H1 (cell line): ENCODE measurements around the gene DGKH. TPM values are rescaled to one million over a fixed set of nuclear protein-coding genes. Genes with fewer than 3 reads are reported as not detected.

Source experiments
- CTCF ChIA-PET: fragments of 300-600 bp; sonication (Branson Sonifier 250); formaldehyde crosslinking; loops from one replicate; lab custom pipeline; 2021; ENCODE audit not compliant: partially characterized antibody; lab: Charles Lee
- POLR2A ChIA-PET: fragments of 300-600 bp; sonication (Branson Sonifier 250); formaldehyde crosslinking; loops from one replicate; lab custom pipeline; 2021; ENCODE audit warnings: inconsistent platforms; ENCODE audit not compliant: partially characterized antibody; lab: Charles Lee
- DNase-seq, 2 experiments: peaks; one replicate each; pipeline versions ENCODE4 v3.0.0 to v3.0.0-alpha.2; 2010 to 2022; ENCODE audit warnings: low spot score in 2 of 2, low read depth in 1 of 2, mixed read lengths in 1 of 2
- FAIRE-seq: peaks from 2 replicates; lab custom pipeline; 2011; peaks lifted over from hg19 to GRCh38; lab: Jason Lieb, UNC
- H2AFZ ChIP-seq: 2 replicates; pipeline ENCODE4 v1.8.1; 2012; ENCODE audit warnings: low read length, inconsistent platforms
- H2AK5ac ChIP-seq: 2 replicates; pipeline ENCODE4 v1.6.1; 2013; ENCODE audit warnings: low read depth, low read length
- H2BK120ac ChIP-seq: replicated peaks from 2 replicates; pipeline ENCODE3; 2013; ENCODE audit warnings: low read depth, low read length, inconsistent platforms
- H2BK12ac ChIP-seq: 2 replicates; pipeline ENCODE4 v1.6.1; 2013; ENCODE audit warnings: low read depth, low read length
- H2BK15ac ChIP-seq: 2 replicates; pipeline ENCODE4 v1.6.1; 2013; ENCODE audit warnings: low read length
- H2BK20ac ChIP-seq: 2 replicates; pipeline ENCODE4 v1.6.1; 2013; ENCODE audit warnings: low read length
- H2BK5ac ChIP-seq: 2 replicates; pipeline ENCODE4 v1.6.1; 2013; ENCODE audit warnings: low read depth, low read length
- H3K14ac ChIP-seq: 2 replicates; pipeline ENCODE4 v1.6.1; 2013; ENCODE audit warnings: inconsistent platforms; ENCODE audit not compliant: insufficient read length
- H3K18ac ChIP-seq: 2 replicates; pipeline ENCODE4 v1.6.1; 2013; ENCODE audit warnings: low read length; ENCODE audit errors: extremely low read depth
- H3K23ac ChIP-seq: 2 replicates; pipeline ENCODE4 v1.6.1; 2013; ENCODE audit warnings: inconsistent platforms; ENCODE audit not compliant: insufficient read length
- H3K23me2 ChIP-seq: 2 replicates; pipeline ENCODE4 v1.6.1; 2013; ENCODE audit warnings: low read depth, low read length
- H3K27ac ChIP-seq: 2 replicates; pipeline ENCODE4 v1.6.1; 2011; ENCODE audit warnings: low read depth, low read length, inconsistent platforms
- H3K27me3 ChIP-seq, 4 experiments: replicated peaks in 1 of 4; 1 replicate in 1 of 4; 2 replicates in 3 of 4; pipeline versions ENCODE4 v1.6.1 to v1.8.1; 2011 to 2013; ENCODE audit warnings: low read length in 3 of 4, mild to moderate bottlenecking in 3 of 4, inconsistent platforms in 2 of 4, mixed read lengths in 2 of 4, moderate library complexity in 1 of 4; ENCODE audit not compliant: control insufficient read depth in 3 of 4, insufficient read depth in 3 of 4; ENCODE audit errors: extremely low read depth in 1 of 4
- H3K36me3 ChIP-seq, 4 experiments: 2 replicates each; pipeline versions ENCODE4 v1.6.1 to v1.8.1; 2011 to 2013; ENCODE audit warnings: mild to moderate bottlenecking in 4 of 4, low read length in 3 of 4, moderate library complexity in 2 of 4, control low read depth in 1 of 4, inconsistent platforms in 1 of 4; ENCODE audit not compliant: insufficient read depth in 4 of 4, control insufficient read depth in 2 of 4
- H3K4ac ChIP-seq: replicated peaks from 2 replicates; pipeline ENCODE3; 2013; ENCODE audit warnings: low read length, low read depth, mixed read lengths, inconsistent platforms; ENCODE audit not compliant: insufficient read length
- H3K4me1 ChIP-seq, 4 experiments: replicated peaks in 1 of 4; 1 replicate in 1 of 4; 2 replicates in 3 of 4; pipeline versions ENCODE4 v1.6.1 to v1.8.1; 2011 to 2013; ENCODE audit warnings: low read length in 3 of 4, inconsistent platforms in 2 of 4, mixed read lengths in 1 of 4; ENCODE audit not compliant: insufficient read depth in 4 of 4, control insufficient read depth in 3 of 4
- H3K4me2 ChIP-seq, 2 experiments: 2 replicates each; pipeline versions ENCODE4 v1.6.1 to v1.8.1; 2011 to 2013; ENCODE audit warnings: low read depth in 2 of 2, low read length in 2 of 2, control low read depth in 1 of 2, inconsistent platforms in 1 of 2, mild to moderate bottlenecking in 1 of 2; ENCODE audit not compliant: insufficient read depth in 1 of 2
- H3K4me3 ChIP-seq, 4 experiments: fragments of 200-600, 300-600 bp in 1 of 4; sonication (generic), shearing (Covaris generic), sonication (Bioruptor Twin) in 1 of 4; 2 replicates each; pipeline versions ENCODE4 v1.5.1 to v1.8.1; 2011 to 2016; ENCODE audit warnings: low read length in 4 of 4, low read depth in 3 of 4, control low read depth in 2 of 4, inconsistent platforms in 2 of 4, mild to moderate bottlenecking in 2 of 4, mixed read lengths in 1 of 4, moderate library complexity in 1 of 4; ENCODE audit not compliant: insufficient read depth in 2 of 4; ENCODE audit errors: extremely low read depth in 1 of 4
- H3K56ac ChIP-seq: replicated peaks from 2 replicates; pipeline ENCODE3; 2013; ENCODE audit warnings: low read depth, mild to moderate bottlenecking, mixed read lengths, low read length, inconsistent platforms; ENCODE audit not compliant: insufficient read length
- H3K79me1 ChIP-seq: 2 replicates; pipeline ENCODE4 v1.6.1; 2013; ENCODE audit warnings: low read depth, low read length, control low read depth
- H3K79me2 ChIP-seq, 2 experiments: 2 replicates each; pipeline versions ENCODE4 v1.6.1 to v1.8.1; 2012 to 2013; ENCODE audit warnings: low read length in 2 of 2, mild to moderate bottlenecking in 2 of 2, inconsistent platforms in 1 of 2; ENCODE audit not compliant: insufficient read depth in 2 of 2, control insufficient read depth in 1 of 2
- H3K9ac ChIP-seq, 4 experiments: replicated peaks in 1 of 4; 1 replicate in 1 of 4; 2 replicates in 3 of 4; pipeline versions ENCODE4 v1.6.1 to v1.8.1; 2011 to 2013; ENCODE audit warnings: low read depth in 3 of 4, low read length in 3 of 4, control low read depth in 2 of 4, mild to moderate bottlenecking in 2 of 4, moderate library complexity in 2 of 4, inconsistent platforms in 1 of 4; ENCODE audit errors: extremely low read depth in 1 of 4
- H3K9me3 ChIP-seq, 2 experiments: 2 replicates each; pipeline versions ENCODE4 v1.6.1 to v1.8.1; 2012 to 2013; ENCODE audit warnings: mild to moderate bottlenecking in 2 of 2, moderate library complexity in 2 of 2, control low read depth in 1 of 2, inconsistent platforms in 1 of 2, low read depth in 1 of 2, low read length in 1 of 2, mixed read lengths in 1 of 2; ENCODE audit not compliant: insufficient read depth in 2 of 2
- H4K20me1 ChIP-seq, 2 experiments: replicated peaks in 1 of 2; 2 replicates each; pipeline versions ENCODE3 to v1.8.1; 2011 to 2013; ENCODE audit warnings: inconsistent platforms in 2 of 2, low read length in 2 of 2, mild to moderate bottlenecking in 1 of 2; ENCODE audit not compliant: insufficient read depth in 2 of 2, control insufficient read depth in 1 of 2
- H4K5ac ChIP-seq: 2 replicates; pipeline ENCODE4 v1.6.1; 2013; ENCODE audit warnings: low read length, low read depth, mixed read lengths, inconsistent platforms; ENCODE audit not compliant: insufficient read length
- H4K8ac ChIP-seq: 2 replicates; pipeline ENCODE4 v1.8.0; 2013; ENCODE audit warnings: mild to moderate bottlenecking, moderate library complexity, low read length, inconsistent platforms; ENCODE audit not compliant: insufficient read depth; ENCODE audit errors: extremely low read depth
- H4K91ac ChIP-seq: replicated peaks from 2 replicates; pipeline ENCODE3; 2013; ENCODE audit warnings: low read length, mixed read lengths, inconsistent platforms; ENCODE audit not compliant: insufficient read length
- ASH2L ChIP-seq: fragments of 200-600, 300-600 bp; sonication (generic); IDR thresholded peaks from one replicate; pipeline ENCODE4 v1.7.1; 2017; ENCODE audit warnings: low read length
- CBX8 ChIP-seq: fragments of 300-800, 300-1000 bp; sonication (generic); IDR thresholded peaks from 2 replicates; pipeline ENCODE4 v1.7.1; 2016; ENCODE audit warnings: low read depth, low read length, borderline replicate concordance
- EZH2 ChIP-seq: fragments of 200-600 bp; sonication (generic); IDR thresholded peaks from 2 replicates; pipeline ENCODE4 v1.7.1; 2012; ENCODE audit warnings: low read depth, mild to moderate bottlenecking, moderate library complexity, low read length, inconsistent platforms; ENCODE audit not compliant: severe bottlenecking
- MAFK ChIP-seq: IDR thresholded peaks from 2 replicates; pipeline ENCODE4 v1.6.1; 2012; ENCODE audit warnings: low read depth, mild to moderate bottlenecking, improper control_type of control experiment, low read length
- PHF8 ChIP-seq: fragments of 200-600 bp; sonication (generic); conservative IDR thresholded peaks from 2 replicates; pipeline ENCODE4 v1.7.1; 2012; ENCODE audit warnings: low read depth, mild to moderate bottlenecking, inconsistent platforms, low read length, moderate library complexity
- RAD21 ChIP-seq, 2 experiments: IDR thresholded peaks in 1 of 2; conservative IDR thresholded peaks in 1 of 2; 2 replicates each; pipeline ENCODE4 v1.6.1; 2011; ENCODE audit warnings: low read depth in 2 of 2, low read length in 2 of 2, improper control_type of control experiment in 1 of 2, inconsistent platforms in 1 of 2, mild to moderate bottlenecking in 1 of 2, moderate library complexity in 1 of 2
- YY1 ChIP-seq: IDR thresholded peaks from 2 replicates; pipeline ENCODE4 v1.6.1; 2011; ENCODE audit warnings: low read depth, mild to moderate bottlenecking, low read length
- ZNF274 ChIP-seq: IDR thresholded peaks from 2 replicates; pipeline ENCODE4 v1.7.0; 2012; ENCODE audit warnings: low read length, borderline replicate concordance; ENCODE audit errors: extremely low read depth
- WGBS, 2 experiments: shearing (Covaris generic) in 1 of 2; methylation state at CpG; one replicate each; pipeline versions ENCODE4 v1.1.6 to v1.1.7; 2013 to 2015; ENCODE audit warnings: low lambda C conversion rate in 2 of 2, mixed read lengths in 2 of 2, inconsistent platforms in 1 of 2, low coverage in 1 of 2, missing lambda C conversion rate in 1 of 2; ENCODE audit not compliant: insufficient replicate concordance in 2 of 2, insufficient coverage in 1 of 2, insufficient read length in 1 of 2; ENCODE audit errors: extremely low coverage in 1 of 2, missing lambda C conversion rate in 1 of 2; 5-methylcytosine and 5-hydroxymethylcytosine counted together
- polyA plus RNA-seq, 7 experiments: library from polyadenylated mRNA; depleted of rRNA in 3 of 7; stranded (reverse) in 5 of 7; unstranded in 2 of 7; fragments of >200 nt in 5 of 7; fragments of 200-250 nt in 2 of 7; gene quantifications; 1 replicate in 5 of 7; 2 replicates in 1 of 7; 4 replicates in 1 of 7; pipeline versions ENCODE4 v1.2.1 to v1.2.3, GENCODE V29; 2011 to 2013; ENCODE audit warnings: missing spikeins in 2 of 7, mixed read lengths in 2 of 7
- total RNA-seq: library from RNA; stranded (reverse); fragmentation: NEBNext Ultra II Directional; extraction: Animal tissue kit (Norgen Biotek cat#: 25700); gene quantifications from 2 replicates; pipeline ENCODE4 v1.2.1, GENCODE V29; 2021

Gene DGKH
- total and polyA plus RNA-seq, 2 of the 8 experiments (the other 6 are each of a cell fraction or from before 2014, with no cell fraction given): 2.1 to 7.9 TPM

- H3K23me2 ChIP-seq: no peaks in the 10 kb centered on the region
- H4K91ac ChIP-seq: no peak overlapping the region
- no peak overlapping the region for H3K27ac ChIP-seq
- H3K56ac ChIP-seq: no peak overlapping the region
- H3K18ac ChIP-seq: no peak overlapping the region
- no peaks in the 10 kb centered on the region for H3K36me3 ChIP-seq
- H2BK120ac ChIP-seq: no peak overlapping the region
- WGBS, 2 experiments: 90% methylated on average over 8 of the region's 8 CpGs; no CpG with 5 or more reads in 1 of the 2 experiments
- H3K23ac ChIP-seq: no peak overlapping the region
- peaks cover 0 to 6% (median 1%) of the 10 kb centered on the region in 4 experiments; a peak in 2 of 7 replicates for H3K4me1 ChIP-seq
- FAIRE-seq: no peak
- no peaks in the 10 kb centered on the region for H3K27me3 ChIP-seq
- no peak overlapping the region for H2BK15ac ChIP-seq
- no peak overlapping the region for H4K5ac ChIP-seq
- H3K14ac ChIP-seq: no peak overlapping the region
- H2BK12ac ChIP-seq: no peak overlapping the region
- no peak overlapping the region for H2AFZ ChIP-seq
- H4K8ac ChIP-seq: no peak overlapping the region
- ChIA-PET CTCF (no interaction called here), POLR2A (no interaction called here)
- H3K9ac ChIP-seq: no peak overlapping the region
- H3K4me3 ChIP-seq: no peak overlapping the region
- no peak for DNase-seq
- H3K4ac ChIP-seq: no peak overlapping the region
- H3K79me2 ChIP-seq: no peaks in the 10 kb centered on the region
- H3K4me2 ChIP-seq: no peak overlapping the region
- TF ChIP-seq PHF8: no peak
- no peak for TF ChIP-seq ZNF274
- no peak for TF ChIP-seq CBX8
- TF ChIP-seq YY1: no peak
- TF ChIP-seq MAFK: no peak
- no peak for TF ChIP-seq RAD21 (IDR thresholded peaks at IDR 0.05 in 1 of 2, conservative IDR thresholded peaks at IDR 0.05 in 1 of 2; ENCODE audit: low read depth in 2 of 2, low read length in 2 of 2)
- no peak for TF ChIP-seq EZH2
- no peak for TF ChIP-seq ASH2L
- H3K9me3 ChIP-seq: peaks cover 3% of the 10 kb centered on the region in 2 experiments; a peak in 1 of 4 replicates
- H2AK5ac ChIP-seq: no peak overlapping the region
- H4K20me1 ChIP-seq: no peaks in the 10 kb centered on the region
- H2BK20ac ChIP-seq: no peak overlapping the region
- no peaks in the 10 kb centered on the region for H3K79me1 ChIP-seq
- H2BK5ac ChIP-seq: no peak overlapping the region
These were observed 212.6 kb downstream of the DGKH start for GRCh38 chr13:42260903-42261654.
